DMS53 treated with DMSO at 0.1 percent for 48 hours (cell line): ENCODE results near the gene MAGI1.

Experiments used
- DNase-seq: peaks from one replicate; lab custom pipeline; 2025; ENCODE audit not compliant: unreplicated experiment; lab: John Stamatoyannopoulos, UW

The MAGI1 gene

GRCh38 chr3:65978116-65978515, 60.6 kb downstream of the MAGI1 start:
- DNase-seq: no peak

DNA sequence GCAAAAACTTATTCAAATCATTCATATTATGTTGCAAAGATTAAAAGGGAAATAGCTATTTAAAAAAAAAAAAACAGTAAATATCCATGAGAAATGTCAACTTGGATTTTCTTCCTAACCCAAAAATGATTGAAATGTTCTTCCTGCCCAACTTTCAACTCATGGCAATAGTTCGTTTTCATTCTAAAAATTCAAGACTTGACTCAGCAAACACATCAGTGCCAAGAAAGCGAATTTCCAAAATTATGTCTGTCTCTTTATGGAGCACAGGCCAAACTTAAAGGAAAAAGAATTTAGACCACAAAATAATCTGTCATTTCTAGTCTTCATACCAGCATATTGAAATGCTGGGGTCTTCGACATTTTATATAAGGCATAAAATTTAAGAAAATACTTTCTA, 63.7 kb downstream of the MAGI1 start:
- no peak for DNase-seq

DNA sequence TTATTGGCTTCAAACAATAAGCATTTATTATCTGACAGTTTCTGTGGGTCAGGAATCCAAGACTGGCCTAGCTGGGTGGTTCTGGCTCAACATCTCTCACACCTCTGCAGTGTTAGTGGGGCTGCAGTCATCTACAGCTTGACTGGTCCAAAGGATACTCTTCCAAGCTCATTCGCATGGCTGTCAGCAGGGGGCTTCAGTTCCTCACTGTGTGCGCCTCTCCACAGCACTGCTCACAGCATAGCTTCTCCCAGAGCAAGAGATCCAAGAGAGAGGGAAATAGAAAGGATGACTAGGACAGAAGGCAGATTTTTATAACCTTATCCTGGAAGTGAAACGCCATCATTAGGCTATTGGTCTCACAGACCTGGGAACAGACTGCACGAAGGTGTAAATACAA, 64.2 kb downstream of the MAGI1 start:
- DNase-seq: no peak

- DNase-seq: no peak
These were observed 66.0 kb downstream of the MAGI1 start for GRCh38 chr3:65972765-65973164.

DNA sequence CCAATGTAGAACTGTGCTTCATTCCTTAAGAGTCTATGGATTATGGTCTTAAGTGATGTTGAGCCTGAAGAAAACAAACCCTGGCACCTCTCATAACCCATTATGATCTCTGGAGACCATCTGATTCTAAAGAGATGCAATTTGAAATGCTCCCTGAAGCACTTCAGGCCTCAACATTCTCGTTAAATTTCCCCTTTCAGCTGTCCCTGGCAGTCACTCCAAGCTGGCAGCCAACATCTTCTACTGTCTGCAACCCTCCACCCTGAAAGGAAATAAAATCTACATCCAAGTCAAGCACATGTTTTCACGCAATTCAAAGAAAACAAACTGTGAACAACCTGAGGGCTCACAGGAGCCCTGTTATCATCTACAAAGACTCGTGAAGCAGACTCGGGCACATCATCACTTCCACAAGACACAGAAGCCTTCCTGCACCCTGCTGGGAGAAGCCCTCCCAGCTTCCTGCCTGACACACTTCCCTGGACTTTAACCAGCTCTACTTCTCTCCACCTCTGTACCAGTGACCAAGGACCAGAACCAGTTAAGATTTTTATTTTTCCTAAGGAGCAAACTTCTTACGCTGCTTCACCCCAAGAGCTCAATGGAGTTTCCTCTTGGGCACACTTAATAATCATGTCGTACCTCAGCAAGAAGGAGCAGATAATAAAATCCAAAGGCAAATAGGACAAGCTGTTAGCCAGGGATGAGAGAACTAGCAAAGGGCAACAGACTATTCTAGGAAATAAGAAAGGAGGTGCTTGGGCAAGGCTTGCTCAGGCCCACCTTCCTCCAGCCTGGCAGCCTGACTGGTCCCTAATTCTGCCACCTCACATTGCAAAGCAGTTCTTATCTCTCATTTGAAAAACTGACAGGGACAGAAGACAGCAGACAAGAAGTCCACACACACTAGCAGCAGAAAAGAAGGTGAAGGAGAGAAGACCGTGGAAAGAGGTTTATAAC, 67.1 kb downstream of the MAGI1 start:
- no peak for DNase-seq

DNA sequence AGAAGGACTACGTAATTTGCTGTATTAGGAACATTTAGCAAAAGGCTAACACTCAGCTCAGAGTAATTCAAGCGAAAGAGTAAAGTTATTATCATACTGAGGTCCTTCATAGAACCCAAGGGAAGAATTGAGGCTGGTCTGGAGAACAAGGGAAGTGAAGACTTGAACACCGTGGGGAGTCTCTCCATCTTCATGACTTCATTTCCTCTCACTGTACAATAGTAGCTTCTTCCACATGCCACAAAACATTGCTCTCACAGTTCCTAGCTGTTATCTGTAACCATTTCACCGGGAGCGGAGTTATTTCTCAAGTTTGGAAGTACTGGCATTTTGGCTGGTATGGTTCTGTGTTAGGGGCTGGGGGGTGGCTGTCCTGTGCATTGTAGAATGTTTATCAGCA, 69.7 kb downstream of the MAGI1 start:
- DNase-seq: no peak

DNA sequence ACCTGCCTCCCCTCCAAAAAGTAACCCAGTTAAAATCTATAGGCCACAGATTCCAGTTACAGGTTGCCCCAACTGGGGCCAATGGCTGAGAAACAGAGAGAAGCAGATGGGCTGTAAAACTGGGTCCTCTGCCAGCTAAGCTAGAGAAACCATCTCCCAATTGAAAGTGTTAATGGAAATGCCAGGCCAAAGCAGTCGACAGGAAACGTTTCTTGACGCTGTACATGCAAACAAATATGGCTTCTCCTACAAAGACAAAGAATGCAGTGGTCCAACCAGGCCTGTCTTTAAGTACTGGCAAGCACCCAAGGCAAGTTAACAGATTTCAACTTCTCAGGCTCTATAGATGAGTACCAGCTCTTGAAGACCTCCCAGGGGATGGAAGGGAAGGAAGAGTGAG, 71.3 kb downstream of the MAGI1 start:
- DNase-seq: no peak

- DNase-seq: no peak
These were observed 73.9 kb downstream of the MAGI1 start for GRCh38 chr3:65964838-65965237.

GRCh38 chr3:65963787-65964677, 74.7 kb downstream of the MAGI1 start:
- peak; percentile 11 for DNase-seq

DNA sequence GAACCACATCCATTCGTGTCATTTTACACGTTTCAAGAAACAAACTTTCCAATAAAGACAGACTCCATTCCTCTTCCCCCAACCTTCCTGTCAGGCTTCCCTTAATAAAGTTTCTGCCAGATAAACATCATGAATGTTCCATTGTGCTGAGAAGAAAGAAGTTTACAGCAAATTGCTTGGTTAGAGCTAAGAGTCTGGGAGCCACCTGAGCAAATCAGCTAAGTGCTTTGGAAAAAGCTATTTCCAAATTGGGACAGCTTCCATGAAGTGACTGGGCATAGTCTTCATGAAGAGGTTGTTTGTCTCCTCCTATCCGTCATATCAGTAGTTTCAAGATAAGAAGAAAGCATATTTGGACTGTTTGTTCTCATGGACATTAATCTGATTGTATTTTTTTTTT, 77.0 kb downstream of the MAGI1 start:
- no peak for DNase-seq

DNA sequence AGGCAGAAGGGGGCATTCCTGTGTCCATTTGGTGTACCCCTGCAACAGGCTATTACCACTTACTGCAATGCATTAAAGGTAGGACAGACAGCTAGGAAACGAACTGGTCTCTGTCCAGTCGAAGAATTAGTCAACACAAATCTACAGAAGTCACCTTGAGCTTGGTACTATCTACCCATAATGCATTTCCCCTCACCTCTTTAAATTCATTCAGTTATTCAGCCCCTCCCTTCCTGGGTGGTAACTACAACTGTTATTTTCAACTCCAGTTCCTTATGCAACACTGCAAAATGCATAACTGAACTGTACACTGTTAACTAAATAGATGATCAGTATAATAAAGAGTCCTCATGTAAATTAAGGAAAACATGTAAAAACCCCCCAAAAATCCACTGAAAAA, 77.6 kb downstream of the MAGI1 start:
- DNase-seq: no peak

DNA sequence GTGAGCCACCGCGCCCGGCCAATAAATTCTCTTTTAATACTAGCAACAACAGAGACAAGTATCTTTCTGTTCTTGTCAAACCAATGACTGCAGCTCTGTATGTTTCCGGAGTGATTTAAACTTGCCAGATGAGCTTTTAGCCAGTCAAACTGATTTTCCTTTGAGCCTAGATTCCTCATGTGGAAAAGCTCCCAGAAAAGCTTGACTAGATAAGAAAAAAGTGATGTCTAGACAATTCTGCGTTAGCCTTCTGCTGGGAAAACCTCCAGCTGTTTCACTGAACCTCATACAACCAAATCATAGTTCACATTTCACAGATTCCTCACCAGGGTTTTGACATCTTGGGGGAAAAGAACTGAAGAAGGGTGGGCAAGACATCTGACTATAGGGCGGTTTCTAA, 78.6 kb downstream of the MAGI1 start:
- DNase-seq: no peak

GRCh38 chr3:65958216-65958615, 80.5 kb downstream of the MAGI1 start:
- no peak for DNase-seq

DNA sequence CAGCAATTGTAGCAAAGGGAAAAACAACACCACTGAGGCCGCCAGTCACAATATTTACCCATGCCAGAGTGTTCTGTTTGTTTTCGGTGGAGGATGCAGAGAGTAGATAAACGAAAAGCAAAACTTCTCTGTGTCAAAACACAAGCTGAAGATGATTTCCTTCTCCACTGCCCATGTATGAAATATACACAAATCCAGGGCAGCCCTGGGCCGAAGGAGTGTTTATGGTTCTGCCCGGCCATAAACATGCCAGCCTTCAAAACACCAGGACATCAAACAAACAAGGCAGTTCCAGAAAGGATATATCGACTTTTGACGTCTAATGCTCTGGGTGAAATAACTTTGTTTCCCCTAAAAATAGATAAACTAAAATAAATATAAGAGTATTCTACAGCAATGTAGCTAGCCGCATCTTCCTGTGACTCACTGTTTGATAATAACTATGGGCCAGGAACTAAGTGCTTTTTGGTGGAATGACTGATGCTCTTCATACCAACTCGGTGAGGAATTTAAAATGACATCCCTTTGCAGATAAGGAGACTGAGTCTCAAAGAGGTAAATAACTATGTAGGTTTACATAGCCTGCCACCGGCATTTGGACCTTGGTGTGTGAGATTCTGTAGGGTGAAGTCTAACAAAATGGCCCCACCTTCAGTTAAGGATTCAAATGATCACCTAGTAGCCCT, 82.8 kb downstream of the MAGI1 start:
- no peak for DNase-seq

GRCh38 chr3:65953881-65954733, 84.6 kb downstream of the MAGI1 start:
- peak; percentile 39 for DNase-seq

- DNase-seq: peak; percentile 67
These were observed 85.4 kb downstream of the MAGI1 start for GRCh38 chr3:65953301-65953812.

GRCh38 chr3:65952842-65953241, 85.9 kb downstream of the MAGI1 start:
- DNase-seq: no peak

GRCh38 chr3:65951836-65952505, 86.7 kb downstream of the MAGI1 start:
- no peak for DNase-seq
